OCI-LY7 (cell line): ENCODE results near the gene PRSS2.

ENCODE experiments used
- EZH2phosphoT487 ChIP-seq: fragments of 200-600 bp; sonication (generic); IDR thresholded peaks from 2 replicates; pipeline ENCODE4 v1.6.1; 2018; ENCODE audit warnings: low read depth, borderline replicate concordance, mild to moderate bottlenecking, mixed run types, antibody characterized with exemption, low read length, moderate library complexity, mixed read lengths
- TF ChIP-seq, protein P1 (sequence below): fragments of 200-600 bp; sonication (generic); conservative IDR thresholded peaks from 2 replicates; pipeline ENCODE4 v1.5.1; 2014; ENCODE audit warnings: mild to moderate bottlenecking, antibody characterized with exemption, low read length, moderate library complexity, mixed read lengths

DNA sequence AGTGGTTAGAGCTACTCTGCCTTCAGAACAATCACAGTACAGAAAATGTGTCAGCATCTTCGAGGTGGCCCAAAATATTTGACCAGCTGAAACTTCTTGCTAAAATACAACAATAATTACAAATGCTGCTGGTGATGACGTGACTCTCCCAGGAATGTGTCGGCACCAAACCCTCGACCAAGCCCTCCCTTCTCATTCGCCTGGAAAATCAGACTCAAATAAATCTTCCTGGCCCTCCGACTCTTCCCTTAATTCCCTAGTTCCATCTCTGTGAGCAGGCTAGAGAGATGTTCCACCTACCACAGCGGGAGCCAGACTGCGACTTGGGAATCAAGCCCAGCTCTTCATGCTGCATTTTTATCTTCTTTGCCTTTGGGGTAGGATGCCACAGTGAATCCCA, 4.1 kb downstream of the PRSS2 start:
- TF ChIP-seq, protein P1, sequence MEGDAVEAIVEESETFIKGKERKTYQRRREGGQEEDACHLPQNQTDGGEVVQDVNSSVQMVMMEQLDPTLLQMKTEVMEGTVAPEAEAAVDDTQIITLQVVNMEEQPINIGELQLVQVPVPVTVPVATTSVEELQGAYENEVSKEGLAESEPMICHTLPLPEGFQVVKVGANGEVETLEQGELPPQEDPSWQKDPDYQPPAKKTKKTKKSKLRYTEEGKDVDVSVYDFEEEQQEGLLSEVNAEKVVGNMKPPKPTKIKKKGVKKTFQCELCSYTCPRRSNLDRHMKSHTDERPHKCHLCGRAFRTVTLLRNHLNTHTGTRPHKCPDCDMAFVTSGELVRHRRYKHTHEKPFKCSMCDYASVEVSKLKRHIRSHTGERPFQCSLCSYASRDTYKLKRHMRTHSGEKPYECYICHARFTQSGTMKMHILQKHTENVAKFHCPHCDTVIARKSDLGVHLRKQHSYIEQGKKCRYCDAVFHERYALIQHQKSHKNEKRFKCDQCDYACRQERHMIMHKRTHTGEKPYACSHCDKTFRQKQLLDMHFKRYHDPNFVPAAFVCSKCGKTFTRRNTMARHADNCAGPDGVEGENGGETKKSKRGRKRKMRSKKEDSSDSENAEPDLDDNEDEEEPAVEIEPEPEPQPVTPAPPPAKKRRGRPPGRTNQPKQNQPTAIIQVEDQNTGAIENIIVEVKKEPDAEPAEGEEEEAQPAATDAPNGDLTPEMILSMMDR, result no peak
- TF ChIP-seq EZH2phosphoT487, result no peak
